ENCODE data around the gene SLC22A6. TPM values are rescaled to one million over a fixed set of nuclear protein-coding genes. Genes with fewer than 3 reads are reported as not detected.

SLC22A6 gene
- total RNA-seq, 1 donor from 2014 or later = not detected

GRCh38 chr11:62930666-62931065, 54.1 kb downstream of the SLC22A6 start:
- H3K36me3 Mint-ChIP-seq = no peaks in the 10 kb centered on the region
- Histone ChIP-seq H3K9ac (no peak overlapping the region), H3K9me3 (ENCODE audit: low read depth) (no peaks in the 10 kb centered on the region), H3K4me3 (no peak overlapping the region), H3K27me3 (peaks cover 62% of the 10 kb centered on the region), H4K20me1 (ENCODE audit: low read depth) (peaks cover 19% of the 10 kb centered on the region), H3K4me2 (no peak overlapping the region), H3K79me2 (ENCODE audit: low read depth) (no peaks in the 10 kb centered on the region), H3F3A (ENCODE audit: low read depth) (peaks cover 1% of the 10 kb centered on the region), H2AFZ (replicated peaks) (no peak overlapping the region), H3K36me3 (no peaks in the 10 kb centered on the region), H3K27ac (no peak overlapping the region), H3K4me1 (peaks cover 21% of the 10 kb centered on the region)
- peaks cover 26% of the 10 kb centered on the region for H3K4me1 Mint-ChIP-seq
- no peak overlapping the region for H3K4me3 Mint-ChIP-seq
- DNase-seq (ENCODE audit: low spot score) = no peak
- H3K27me3 Mint-ChIP-seq (ENCODE audit: insufficient read depth, low read depth) = peaks cover 38% of the 10 kb centered on the region
- no peaks in the 10 kb centered on the region for H3K9me3 Mint-ChIP-seq
- peak overlapping the region; percentile 57 for H3K27ac Mint-ChIP-seq
- no peak for TF ChIP-seq CTCF (IDR thresholded peaks at IDR 0.05)
- TF ChIP-seq EZH2phosphoT487 (IDR thresholded peaks at IDR 0.05) = no peak
- no peak for TF ChIP-seq EZH2 (IDR thresholded peaks at IDR 0.05)

- TF ChIP-seq EZH2phosphoT487 (IDR thresholded peaks at IDR 0.05) (no peak), EZH2 (IDR thresholded peaks at IDR 0.05) (no peak), CTCF (IDR thresholded peaks at IDR 0.05) (no peak)
- Histone ChIP-seq H3K36me3 (no peaks in the 10 kb centered on the region), H3K9me3 (ENCODE audit: low read depth) (no peaks in the 10 kb centered on the region), H3K4me1 (peaks cover 23% of the 10 kb centered on the region), H3K9ac (no peak overlapping the region), H3K4me3 (no peak overlapping the region), H3F3A (ENCODE audit: low read depth) (peaks cover 6% of the 10 kb centered on the region), H4K20me1 (ENCODE audit: low read depth) (peaks cover 21% of the 10 kb centered on the region), H2AFZ (replicated peaks) (no peak overlapping the region), H3K27me3 (peaks cover 67% of the 10 kb centered on the region), H3K27ac (no peak overlapping the region), H3K4me2 (no peak overlapping the region), H3K79me2 (ENCODE audit: low read depth) (no peaks in the 10 kb centered on the region)
- no peak overlapping the region for H3K4me3 Mint-ChIP-seq
- no peaks in the 10 kb centered on the region for H3K9me3 Mint-ChIP-seq
- H3K27ac Mint-ChIP-seq = no peak overlapping the region
- peaks cover 31% of the 10 kb centered on the region for H3K4me1 Mint-ChIP-seq
- DNase-seq (ENCODE audit: low spot score) = no peak
- no peaks in the 10 kb centered on the region for H3K36me3 Mint-ChIP-seq
- peaks cover 43% of the 10 kb centered on the region for H3K27me3 Mint-ChIP-seq (ENCODE audit: insufficient read depth, low read depth)
Observed at GRCh38 chr11:62930157-62930556, 54.6 kb downstream of the SLC22A6 start.

GRCh38 chr11:62928011-62928410, 56.8 kb downstream of the SLC22A6 start:
- peak; percentile 43 for DNase-seq (ENCODE audit: low spot score)
- peaks cover 18% of the 10 kb centered on the region for H3F3A ChIP-seq (ENCODE audit: low read depth)
- H4K20me1 ChIP-seq (ENCODE audit: low read depth) = peaks cover 22% of the 10 kb centered on the region
- H3K4me2 ChIP-seq = peak overlapping the region; percentile 41
- no peak overlapping the region for H3K9ac ChIP-seq
- TF ChIP-seq CTCF (IDR thresholded peaks at IDR 0.05) (no peak), EZH2phosphoT487 (IDR thresholded peaks at IDR 0.05) (no peak), EZH2 (IDR thresholded peaks at IDR 0.05) (no peak)
- H3K4me3 Mint-ChIP-seq = peak overlapping the region; percentile 28
- peaks cover 23% of the 10 kb centered on the region for H3K4me1 ChIP-seq
- no peak overlapping the region for H3K4me3 ChIP-seq
- H3K27ac Mint-ChIP-seq = no peak overlapping the region
- H3K27me3 ChIP-seq = peaks cover 88% of the 10 kb centered on the region
- no peaks in the 10 kb centered on the region for H3K36me3 ChIP-seq
- H2AFZ ChIP-seq (replicated peaks) = no peak overlapping the region
- H3K36me3 Mint-ChIP-seq = no peaks in the 10 kb centered on the region
- no peaks in the 10 kb centered on the region for H3K9me3 Mint-ChIP-seq
- peaks cover 36% of the 10 kb centered on the region for H3K4me1 Mint-ChIP-seq
- peaks cover 61% of the 10 kb centered on the region for H3K27me3 Mint-ChIP-seq (ENCODE audit: insufficient read depth, low read depth)
- no peak overlapping the region for H3K27ac ChIP-seq
- no peaks in the 10 kb centered on the region for H3K79me2 ChIP-seq (ENCODE audit: low read depth)
- no peaks in the 10 kb centered on the region for H3K9me3 ChIP-seq (ENCODE audit: low read depth)
